Esophagus muscularis mucosa (tissue), 4 donors: Measurements from ENCODE around the gene SAMD14.

Experiments
- CTCF ChIP-seq, 3 experiments: fragments of 200-600 bp in 2 of 3; fragments of 450-650 bp in 1 of 3; sonication (generic) in 2 of 3; IDR thresholded peaks; one replicate each; pipeline ENCODE4 v1.5.1; 2017 to 2019; ENCODE audit warnings: antibody characterized with exemption in 3 of 3, mild to moderate bottlenecking in 2 of 3, moderate library complexity in 1 of 3
- EP300 ChIP-seq: sonication (generic); formaldehyde crosslinking; IDR thresholded peaks from one replicate; pipeline ENCODE4 v1.6.1; 2017; ENCODE audit warnings: antibody characterized with exemption
- POLR2A ChIP-seq: fragments of 450-650 bp; IDR thresholded peaks from one replicate; pipeline ENCODE4 v1.6.1; 2017; ENCODE audit warnings: antibody characterized with exemption, moderate library complexity, mild to moderate bottlenecking, low read depth
- POLR2AphosphoS5 ChIP-seq, 2 donors: sonication (generic); formaldehyde crosslinking; IDR thresholded peaks; one replicate each; pipeline ENCODE4 v1.6.1; 2017; ENCODE audit warnings: antibody characterized with exemption in 2 of 2

GRCh38 chr17:50118076-50118827 is 11.7 kb downstream of the SAMD14 start:
- TF ChIP-seq CTCF (IDR thresholded peaks at IDR 0.05) (no peak), EP300 (no peak), POLR2A (no peak), POLR2AphosphoS5 (IDR thresholded peaks at IDR 0.05) (peak in 1 of 2 donors; percentile 21)
